ENCODE measurements around the gene CTSL.

- TF ChIP-seq POLR2AphosphoS5 (IDR thresholded peaks at IDR 0.05; ENCODE audit: borderline replicate concordance, low read depth, low read length) (no peak), EZH2 (IDR thresholded peaks at IDR 0.05) (no peak)
Measured at GRCh38 chr9:87699835-87700234, 26.1 kb upstream of the CTSL start.
